HCT116 (cell line): ENCODE measurements around the gene ACTN1.

ENCODE experiments used
- POLR2AphosphoS5 ChIP-seq: IDR thresholded peaks from 2 replicates; pipeline ENCODE4 v1.6.1; 2011; ENCODE audit warnings: mild to moderate bottlenecking, low read depth, low read length, moderate library complexity
- RAD21 ChIP-seq: IDR thresholded peaks from 2 replicates; pipeline ENCODE4 v1.6.1; 2012; ENCODE audit warnings: low read depth, mild to moderate bottlenecking
- YY1 ChIP-seq: IDR thresholded peaks from 2 replicates; pipeline ENCODE4 v1.6.1; 2011; ENCODE audit warnings: low read length, low read depth, moderate library complexity, mild to moderate bottlenecking; ENCODE audit not compliant: insufficient replicate concordance; ENCODE audit errors: extremely low read depth
- TF ChIP-seq, protein P1 (sequence below), 3 experiments: fragments of 200-600 bp in 1 of 3; sonication (generic) in 1 of 3; IDR thresholded peaks in 2 of 3; conservative IDR thresholded peaks in 1 of 3; 2 replicates each; pipeline ENCODE4 v1.5.1; 2012 to 2017; ENCODE audit warnings: low read depth in 2 of 3, low read length in 2 of 3, antibody characterized with exemption in 1 of 3, borderline replicate concordance in 1 of 3, control low read depth in 1 of 3, mild to moderate bottlenecking in 1 of 3, mixed read lengths in 1 of 3, mixed run types in 1 of 3, moderate library complexity in 1 of 3; ENCODE audit not compliant: insufficient read depth in 1 of 3
- TF ChIP-seq, protein P2 (sequence below): IDR thresholded peaks from 2 replicates; pipeline ENCODE4 v1.6.1; 2012; ENCODE audit warnings: low read depth
- TF ChIP-seq, protein P3 (sequence below): IDR thresholded peaks from 2 replicates; pipeline ENCODE4 v1.6.1; 2012

DNA sequence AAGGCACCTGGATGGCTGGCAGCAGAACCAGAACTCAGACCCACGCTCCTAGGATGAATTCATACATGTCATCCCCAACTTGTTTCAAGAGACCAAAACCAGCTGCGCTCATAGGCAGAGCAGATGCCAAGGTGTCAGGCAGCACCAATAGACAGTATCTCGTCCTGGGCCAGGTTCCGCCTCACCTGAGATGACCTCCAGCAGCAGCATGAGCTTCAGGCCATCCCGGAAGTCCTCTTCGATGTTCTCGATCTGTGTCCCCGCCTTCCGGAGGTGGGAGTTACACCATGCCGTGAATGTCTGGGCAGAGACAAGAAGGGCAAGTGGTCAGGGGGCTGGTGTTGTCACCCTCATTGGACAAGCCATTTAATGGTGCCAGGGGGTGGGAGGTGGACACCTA lies 53.7 kb downstream of the ACTN1 start:
- TF ChIP-seq, protein P1, sequence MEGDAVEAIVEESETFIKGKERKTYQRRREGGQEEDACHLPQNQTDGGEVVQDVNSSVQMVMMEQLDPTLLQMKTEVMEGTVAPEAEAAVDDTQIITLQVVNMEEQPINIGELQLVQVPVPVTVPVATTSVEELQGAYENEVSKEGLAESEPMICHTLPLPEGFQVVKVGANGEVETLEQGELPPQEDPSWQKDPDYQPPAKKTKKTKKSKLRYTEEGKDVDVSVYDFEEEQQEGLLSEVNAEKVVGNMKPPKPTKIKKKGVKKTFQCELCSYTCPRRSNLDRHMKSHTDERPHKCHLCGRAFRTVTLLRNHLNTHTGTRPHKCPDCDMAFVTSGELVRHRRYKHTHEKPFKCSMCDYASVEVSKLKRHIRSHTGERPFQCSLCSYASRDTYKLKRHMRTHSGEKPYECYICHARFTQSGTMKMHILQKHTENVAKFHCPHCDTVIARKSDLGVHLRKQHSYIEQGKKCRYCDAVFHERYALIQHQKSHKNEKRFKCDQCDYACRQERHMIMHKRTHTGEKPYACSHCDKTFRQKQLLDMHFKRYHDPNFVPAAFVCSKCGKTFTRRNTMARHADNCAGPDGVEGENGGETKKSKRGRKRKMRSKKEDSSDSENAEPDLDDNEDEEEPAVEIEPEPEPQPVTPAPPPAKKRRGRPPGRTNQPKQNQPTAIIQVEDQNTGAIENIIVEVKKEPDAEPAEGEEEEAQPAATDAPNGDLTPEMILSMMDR (IDR thresholded peaks at IDR 0.05 in 2 of 3, conservative IDR thresholded peaks at IDR 0.05 in 1 of 3; ENCODE audit: borderline replicate concordance in 1 of 3, insufficient read depth in 1 of 3, low read depth in 2 of 3, low read length in 2 of 3): no peak
- TF ChIP-seq, protein P2, sequence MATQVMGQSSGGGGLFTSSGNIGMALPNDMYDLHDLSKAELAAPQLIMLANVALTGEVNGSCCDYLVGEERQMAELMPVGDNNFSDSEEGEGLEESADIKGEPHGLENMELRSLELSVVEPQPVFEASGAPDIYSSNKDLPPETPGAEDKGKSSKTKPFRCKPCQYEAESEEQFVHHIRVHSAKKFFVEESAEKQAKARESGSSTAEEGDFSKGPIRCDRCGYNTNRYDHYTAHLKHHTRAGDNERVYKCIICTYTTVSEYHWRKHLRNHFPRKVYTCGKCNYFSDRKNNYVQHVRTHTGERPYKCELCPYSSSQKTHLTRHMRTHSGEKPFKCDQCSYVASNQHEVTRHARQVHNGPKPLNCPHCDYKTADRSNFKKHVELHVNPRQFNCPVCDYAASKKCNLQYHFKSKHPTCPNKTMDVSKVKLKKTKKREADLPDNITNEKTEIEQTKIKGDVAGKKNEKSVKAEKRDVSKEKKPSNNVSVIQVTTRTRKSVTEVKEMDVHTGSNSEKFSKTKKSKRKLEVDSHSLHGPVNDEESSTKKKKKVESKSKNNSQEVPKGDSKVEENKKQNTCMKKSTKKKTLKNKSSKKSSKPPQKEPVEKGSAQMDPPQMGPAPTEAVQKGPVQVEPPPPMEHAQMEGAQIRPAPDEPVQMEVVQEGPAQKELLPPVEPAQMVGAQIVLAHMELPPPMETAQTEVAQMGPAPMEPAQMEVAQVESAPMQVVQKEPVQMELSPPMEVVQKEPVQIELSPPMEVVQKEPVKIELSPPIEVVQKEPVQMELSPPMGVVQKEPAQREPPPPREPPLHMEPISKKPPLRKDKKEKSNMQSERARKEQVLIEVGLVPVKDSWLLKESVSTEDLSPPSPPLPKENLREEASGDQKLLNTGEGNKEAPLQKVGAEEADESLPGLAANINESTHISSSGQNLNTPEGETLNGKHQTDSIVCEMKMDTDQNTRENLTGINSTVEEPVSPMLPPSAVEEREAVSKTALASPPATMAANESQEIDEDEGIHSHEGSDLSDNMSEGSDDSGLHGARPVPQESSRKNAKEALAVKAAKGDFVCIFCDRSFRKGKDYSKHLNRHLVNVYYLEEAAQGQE: no peak
- TF ChIP-seq RAD21 (no peak), POLR2AphosphoS5 (no peak), YY1 (no peak)
- TF ChIP-seq, protein P3, sequence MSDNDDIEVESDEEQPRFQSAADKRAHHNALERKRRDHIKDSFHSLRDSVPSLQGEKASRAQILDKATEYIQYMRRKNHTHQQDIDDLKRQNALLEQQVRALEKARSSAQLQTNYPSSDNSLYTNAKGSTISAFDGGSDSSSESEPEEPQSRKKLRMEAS: no peak
